GM23248 (cell line): ENCODE results near the gene CFAP92. TPM values are rescaled to one million over a fixed set of nuclear protein-coding genes. Genes with fewer than 3 reads are reported as not detected.

Experiments
- DNase-seq: peaks from one replicate; pipeline ENCODE4 v3.0.0-alpha.2; 2015
- H2AFZ ChIP-seq: fragments of 200-600 bp; sonication (generic); 2 replicates; pipeline ENCODE4 v1.6.1; 2016; ENCODE audit warnings: antibody characterized with exemption
- H3F3A ChIP-seq: fragments of 200-600 bp; sonication (generic); 2 replicates; pipeline ENCODE4 v1.6.1; 2016; ENCODE audit warnings: mild to moderate bottlenecking, antibody characterized with exemption, mixed run types; ENCODE audit not compliant: insufficient read depth
- H3K27ac ChIP-seq: fragments of 200-600 bp; sonication (generic); 2 replicates; pipeline ENCODE4 v1.5.1; 2016; ENCODE audit warnings: mild to moderate bottlenecking
- H3K27me3 ChIP-seq: fragments of 200-600 bp; sonication (generic); replicated peaks from 2 replicates; pipeline ENCODE4 v1.6.1; 2016; ENCODE audit warnings: mild to moderate bottlenecking; ENCODE audit not compliant: insufficient read depth
- H3K36me3 ChIP-seq: fragments of 200-600 bp; sonication (generic); 2 replicates; pipeline ENCODE4 v1.6.1; 2016; ENCODE audit warnings: low read depth, mild to moderate bottlenecking
- H3K4me1 ChIP-seq: fragments of 200-600 bp; sonication (generic); 2 replicates; pipeline ENCODE4 v1.6.1; 2016; ENCODE audit warnings: mild to moderate bottlenecking; ENCODE audit not compliant: insufficient read depth
- H3K4me2 ChIP-seq: fragments of 200-600 bp; sonication (generic); one replicate; pipeline ENCODE4 v1.6.1; 2016; ENCODE audit warnings: mild to moderate bottlenecking; ENCODE audit not compliant: unreplicated experiment
- H3K4me3 ChIP-seq: fragments of 200-600 bp; sonication (generic); 2 replicates; pipeline ENCODE4 v1.5.1; 2016; ENCODE audit warnings: mild to moderate bottlenecking
- H3K79me2 ChIP-seq: fragments of 200-600 bp; sonication (generic); 2 replicates; pipeline ENCODE4 v1.6.1; 2016; ENCODE audit warnings: mild to moderate bottlenecking; ENCODE audit not compliant: insufficient read depth
- H3K9ac ChIP-seq: fragments of 200-600 bp; sonication (generic); 2 replicates; pipeline ENCODE4 v1.6.1; 2016; ENCODE audit warnings: mild to moderate bottlenecking
- H3K9me2 ChIP-seq: fragments of 200-600 bp; sonication (generic); 2 replicates; pipeline ENCODE4 v1.6.1; 2016; ENCODE audit warnings: mixed run types, mild to moderate bottlenecking, moderate library complexity; ENCODE audit not compliant: insufficient read depth
- H3K9me3 ChIP-seq: fragments of 200-600 bp; sonication (generic); one replicate; pipeline ENCODE4 v1.6.1; 2017; ENCODE audit warnings: low read depth
- H4K20me1 ChIP-seq: fragments of 200-600 bp; sonication (generic); 2 replicates; pipeline ENCODE4 v1.6.0; 2016; ENCODE audit not compliant: insufficient read depth
- EZH2 ChIP-seq: fragments of 200-600 bp; sonication (generic); IDR thresholded peaks from 2 replicates; pipeline ENCODE4 v1.6.1; 2018; ENCODE audit warnings: antibody characterized with exemption, mild to moderate bottlenecking; ENCODE audit not compliant: insufficient read depth, poor library complexity, severe bottlenecking
- EZH2phosphoT487 ChIP-seq: fragments of 200-600 bp; sonication (generic); IDR thresholded peaks from 2 replicates; pipeline ENCODE4 v1.6.1; 2018; ENCODE audit warnings: antibody characterized with exemption, moderate library complexity, mild to moderate bottlenecking, low read depth; ENCODE audit not compliant: insufficient read depth
- WGBS, 2 experiments: methylation state at CpG; one replicate each; pipeline ENCODE4 v1.1.6; 2015 to 2017; ENCODE audit warnings: low lambda C conversion rate in 2 of 2, low coverage in 1 of 2; ENCODE audit errors: missing lambda C conversion rate in 2 of 2; 5-methylcytosine and 5-hydroxymethylcytosine counted together
- in situ Hi-C: fragments of 300-500 bp; cut with MboI; formaldehyde crosslinking; loops from 2 replicates; pipeline ENCODE4 v1.15.0; 2020
- polyA plus RNA-seq: library from polyadenylated mRNA; unstranded; fragments of >200 nt; fragmentation: Nextera tagmentation; extraction: Ambion mirVana; gene quantifications from 2 replicates; pipeline ENCODE4 v1.2.1, GENCODE V29; 2016
- total RNA-seq: library from RNA; depleted of rRNA; stranded (reverse); fragments of >200 nt; shearing (Covaris generic); gene quantifications from 2 replicates; pipeline ENCODE4 v1.2.3, GENCODE V29; 2014

Gene CFAP92
- total and polyA plus RNA-seq, 2 experiments from 2014 or later: not detected

- in situ Hi-C loops: no loop called here
- DNase-seq: no peak
- H3K9ac ChIP-seq: no peak overlapping the region
- no peaks in the 10 kb centered on the region for H3K9me3 ChIP-seq
- TF ChIP-seq EZH2: no peak
- TF ChIP-seq EZH2phosphoT487: no peak
- H3K4me2 ChIP-seq: no peak overlapping the region
- no peak overlapping the region for H3K4me3 ChIP-seq
- H3K36me3 ChIP-seq: peaks cover 19% of the 10 kb centered on the region; the same call in 1 of the 2 replicates
- H3K9me2 ChIP-seq: no peaks in the 10 kb centered on the region
- H3F3A ChIP-seq: no peaks in the 10 kb centered on the region
- H3K27ac ChIP-seq: no peak overlapping the region
- 86 to 87% methylated on average over 23 to 25 of the region's 25 CpGs for WGBS, 2 experiments
- H2AFZ ChIP-seq: no peak overlapping the region
- H3K4me1 ChIP-seq: no peaks in the 10 kb centered on the region
- H3K27me3 ChIP-seq: no peaks in the 10 kb centered on the region
- no peaks in the 10 kb centered on the region for H3K79me2 ChIP-seq
- no peaks in the 10 kb centered on the region for H4K20me1 ChIP-seq
Measured at GRCh38 chr3:128906031-128906803, 87.7 kb downstream of the CFAP92 start.

GRCh38 chr3:128903501-128903900, 90.4 kb downstream of the CFAP92 start:
- no peaks in the 10 kb centered on the region for H3K9me2 ChIP-seq
- H3K27ac ChIP-seq: no peak overlapping the region
- no peaks in the 10 kb centered on the region for H3K9me3 ChIP-seq
- no peak overlapping the region for H2AFZ ChIP-seq
- no peak overlapping the region for H3K4me3 ChIP-seq
- H4K20me1 ChIP-seq: no peaks in the 10 kb centered on the region
- H3K36me3 ChIP-seq: peaks cover 33% of the 10 kb centered on the region; the same call in 1 of the 2 replicates
- no peak for TF ChIP-seq EZH2
- no peaks in the 10 kb centered on the region for H3K79me2 ChIP-seq
- 85 to 87% methylated on average over 12 of the region's 12 CpGs for WGBS, 2 experiments
- in situ Hi-C loops: no loop called here
- H3K27me3 ChIP-seq: no peaks in the 10 kb centered on the region
- DNase-seq: no peak
- H3K9ac ChIP-seq: no peak overlapping the region
- H3F3A ChIP-seq: no peaks in the 10 kb centered on the region
- no peaks in the 10 kb centered on the region for H3K4me1 ChIP-seq
- no peak overlapping the region for H3K4me2 ChIP-seq

- no peak for TF ChIP-seq EZH2
- TF ChIP-seq EZH2phosphoT487: no peak
- peaks cover 43% of the 10 kb centered on the region; the same call in 1 of the 2 replicates for H3K36me3 ChIP-seq
- in situ Hi-C loops: no loop called here
Measured at GRCh38 chr3:128902426-128902825, 91.5 kb downstream of the CFAP92 start.

GRCh38 chr3:128895843-128896697, 97.8 kb downstream of the CFAP92 start:
- 75 to 81% methylated on average over 11 of the region's 11 CpGs for WGBS, 2 experiments
- no peak overlapping the region for H3K9ac ChIP-seq
- H3K27me3 ChIP-seq: no peaks in the 10 kb centered on the region
- no peaks in the 10 kb centered on the region for H4K20me1 ChIP-seq
- H3K4me2 ChIP-seq: no peak overlapping the region
- no peak for TF ChIP-seq EZH2
- H3K4me1 ChIP-seq: no peaks in the 10 kb centered on the region
- H3K27ac ChIP-seq: no peak overlapping the region
- H3K36me3 ChIP-seq: peaks cover 23% of the 10 kb centered on the region; the same call in 1 of the 2 replicates
- no peak for DNase-seq
- H2AFZ ChIP-seq: no peak overlapping the region
- H3K9me2 ChIP-seq: no peaks in the 10 kb centered on the region
- H3K79me2 ChIP-seq: no peaks in the 10 kb centered on the region
- no peaks in the 10 kb centered on the region for H3K9me3 ChIP-seq
- H3F3A ChIP-seq: no peaks in the 10 kb centered on the region
- in situ Hi-C loops: no loop called here
- no peak overlapping the region for H3K4me3 ChIP-seq

More at GRCh38 chr3:128902426-128902825, 91.5 kb downstream of the CFAP92 start:
- H3K79me2 ChIP-seq: no peaks in the 10 kb centered on the region
- no peaks in the 10 kb centered on the region for H3K27me3 ChIP-seq
- H3K4me1 ChIP-seq: no peaks in the 10 kb centered on the region
- H3K4me2 ChIP-seq: no peak overlapping the region
- DNase-seq: no peak
- WGBS, 2 experiments: 95 to 100% methylated on average over 6 to 9 of the region's 9 CpGs
- H3F3A ChIP-seq: no peaks in the 10 kb centered on the region
- no peak overlapping the region for H2AFZ ChIP-seq
- H3K4me3 ChIP-seq: no peak overlapping the region
- no peak overlapping the region for H3K27ac ChIP-seq
- no peaks in the 10 kb centered on the region for H3K9me2 ChIP-seq
- no peaks in the 10 kb centered on the region for H3K9me3 ChIP-seq
- H3K9ac ChIP-seq: no peak overlapping the region
- no peaks in the 10 kb centered on the region for H4K20me1 ChIP-seq
